ENCODE data around the gene TMEM132C.

Gene TMEM132C

GRCh38 chr12:128543460-128543859 lies 276.5 kb downstream of the TMEM132C start (continued):
- TF ChIP-seq BCL6B (tag by site-specific recombination; IDR thresholded peaks at IDR 0.05) = no peak
- TF ChIP-seq KLF1 (tag by site-specific recombination; IDR thresholded peaks at IDR 0.05) = no peak
- no peak for TF ChIP-seq PRDM10 (tag by site-specific recombination; IDR thresholded peaks at IDR 0.05)

- no peaks in the 10 kb centered on the region for H3K4me1 ChIP-seq (ENCODE audit: control insufficient read depth, insufficient read depth, low read length)
- ChIA-PET POLR2A (no interaction called here), CTCF (no interaction called here)
Observed at GRCh38 chr12:128543971-128544370, 277.0 kb downstream of the TMEM132C start.

More at GRCh38 chr12:128543971-128544370, 277.0 kb downstream of the TMEM132C start:
- H3K9me3 ChIP-seq (ENCODE audit: control insufficient read depth, insufficient read depth, low read depth, low read length) = no peaks in the 10 kb centered on the region
- H3K27ac ChIP-seq (ENCODE audit: extremely low read depth, low read depth, low read length) = no peak overlapping the region
- no peaks in the 10 kb centered on the region for H3K36me3 ChIP-seq (ENCODE audit: control insufficient read depth in 2 of 2, insufficient read depth in 1 of 2, low read length in 2 of 2)
- H3K4me3 ChIP-seq (ENCODE audit: low read depth, low read length) = no peak overlapping the region
- TF ChIP-seq ZNF19 (tag by site-specific recombination; IDR thresholded peaks at IDR 0.05; ENCODE audit: low read depth) (no peak), ZNF324 (tag by site-specific recombination; IDR thresholded peaks at IDR 0.05) (no peak), ZNF292 (tag by site-specific recombination; IDR thresholded peaks at IDR 0.05; ENCODE audit: borderline replicate concordance, low read depth) (no peak), ZNF132 (tag by site-specific recombination; IDR thresholded peaks at IDR 0.05; ENCODE audit: borderline replicate concordance) (no peak), ZNF221 (tag by site-specific recombination; IDR thresholded peaks at IDR 0.05; ENCODE audit: borderline replicate concordance) (no peak), FEZF1 (tag by site-specific recombination; IDR thresholded peaks at IDR 0.05) (no peak), ZNF37A (tag by site-specific recombination; IDR thresholded peaks at IDR 0.05) (no peak), ZNF280D (tag by site-specific recombination; IDR thresholded peaks at IDR 0.05) (no peak), ZNF354C (tag by site-specific recombination; IDR thresholded peaks at IDR 0.05; ENCODE audit: borderline replicate concordance, low read depth) (no peak), SETDB1 (IDR thresholded peaks at IDR 0.05; ENCODE audit: insufficient read length, low read length) (no peak), ZNF585B (tag by site-specific recombination; IDR thresholded peaks at IDR 0.05) (no peak), ELK4 (IDR thresholded peaks at IDR 0.05; ENCODE audit: borderline replicate concordance, low read depth, low read length) (no peak), ZNF777 (tag by site-specific recombination; IDR thresholded peaks at IDR 0.05; ENCODE audit: borderline replicate concordance) (no peak), ZNF184 (tag by site-specific recombination; IDR thresholded peaks at IDR 0.05) (no peak), ZNF747 (tag by site-specific recombination; IDR thresholded peaks at IDR 0.05) (no peak), ZNF24 (tag by site-specific recombination; IDR thresholded peaks at IDR 0.05) (no peak), ZFP37 (tag by site-specific recombination; IDR thresholded peaks at IDR 0.05) (no peak)

Data from HEK293 (cell line).